Fibroblast of peridontal ligament (primary cell): Measurements from ENCODE around the gene MAPK7.
"Not testable (repeated sequence)": the region's sequence is repeated elsewhere in the genome, so short reads cannot be mapped to it uniquely, and the experiment has no call there.

Experiments used
- DNase-seq: peaks from one replicate; pipeline ENCODE4 v3.0.0-alpha.2; 2010; ENCODE audit errors: extremely low read depth

The MAPK7 gene

GRCh38 chr17:19343256-19343630 is 35.1 kb upstream of the MAPK7 start:
- no peak for DNase-seq

DNA sequence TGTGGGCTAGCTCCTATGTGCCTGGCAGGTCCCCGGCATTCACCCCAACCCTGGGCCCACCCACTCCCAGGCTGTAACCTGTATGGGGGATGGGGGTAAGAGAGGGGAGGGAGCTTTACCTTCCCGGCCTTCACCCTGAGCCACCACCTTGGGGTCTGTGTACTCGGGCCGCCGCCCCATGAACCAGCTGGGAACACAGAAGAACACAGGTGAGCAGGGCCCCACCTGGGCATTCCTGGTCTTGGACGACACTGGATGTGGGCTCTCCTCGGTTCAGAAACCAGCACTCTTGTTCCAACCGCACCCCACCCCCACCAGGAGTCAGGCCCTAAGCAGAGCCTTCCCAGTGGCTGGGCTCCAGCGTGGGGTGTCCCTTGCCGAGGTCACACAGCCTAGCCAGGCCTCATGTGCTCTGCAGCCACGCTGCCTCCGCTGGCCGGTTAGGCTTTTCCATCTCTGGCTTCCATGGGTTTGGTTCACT is 34.6 kb upstream of the MAPK7 start:
- no peak for DNase-seq

DNA sequence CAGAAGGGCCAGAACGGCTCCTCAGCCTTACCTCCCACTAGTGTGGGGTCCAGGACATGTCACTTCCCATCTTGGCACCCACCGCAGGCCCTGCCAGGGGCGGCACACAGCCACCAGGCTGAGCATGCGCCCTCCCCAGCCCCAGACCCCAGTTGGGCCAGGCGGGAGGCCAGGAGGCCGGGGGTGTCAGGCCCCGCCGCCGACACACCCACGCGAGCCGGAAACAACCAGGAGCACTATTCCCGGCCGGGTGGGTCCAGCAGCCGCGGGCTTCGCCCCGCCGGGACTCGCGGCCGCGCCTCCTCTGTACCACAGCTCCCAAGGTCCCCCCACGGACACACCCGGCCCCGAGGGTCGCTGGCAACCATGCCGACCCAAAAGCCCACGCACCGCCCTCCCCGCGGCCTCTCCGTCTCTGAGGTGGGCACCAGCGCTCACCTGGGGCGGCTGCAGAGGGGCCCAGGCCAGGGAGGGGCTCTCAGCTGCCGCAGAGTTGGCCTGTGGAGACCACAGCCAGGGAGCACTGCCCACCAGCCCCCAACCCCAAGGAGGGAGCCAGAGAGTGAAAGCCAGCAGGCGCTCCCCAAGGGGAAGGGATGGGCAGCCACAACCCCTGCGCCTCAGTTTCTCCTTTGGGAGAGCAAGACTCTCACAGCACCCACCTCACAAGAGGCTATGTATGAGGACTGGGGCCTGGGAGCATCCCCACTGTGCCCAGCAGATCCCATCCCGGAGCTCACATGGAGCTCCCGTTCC is 33.8 kb upstream of the MAPK7 start:
- DNase-seq = no peak

GRCh38 chr17:19345067-19345460 is 33.2 kb upstream of the MAPK7 start:
- DNase-seq = no peak

GRCh38 chr17:19345486-19346350 is 32.6 kb upstream of the MAPK7 start:
- no peak for DNase-seq

DNA sequence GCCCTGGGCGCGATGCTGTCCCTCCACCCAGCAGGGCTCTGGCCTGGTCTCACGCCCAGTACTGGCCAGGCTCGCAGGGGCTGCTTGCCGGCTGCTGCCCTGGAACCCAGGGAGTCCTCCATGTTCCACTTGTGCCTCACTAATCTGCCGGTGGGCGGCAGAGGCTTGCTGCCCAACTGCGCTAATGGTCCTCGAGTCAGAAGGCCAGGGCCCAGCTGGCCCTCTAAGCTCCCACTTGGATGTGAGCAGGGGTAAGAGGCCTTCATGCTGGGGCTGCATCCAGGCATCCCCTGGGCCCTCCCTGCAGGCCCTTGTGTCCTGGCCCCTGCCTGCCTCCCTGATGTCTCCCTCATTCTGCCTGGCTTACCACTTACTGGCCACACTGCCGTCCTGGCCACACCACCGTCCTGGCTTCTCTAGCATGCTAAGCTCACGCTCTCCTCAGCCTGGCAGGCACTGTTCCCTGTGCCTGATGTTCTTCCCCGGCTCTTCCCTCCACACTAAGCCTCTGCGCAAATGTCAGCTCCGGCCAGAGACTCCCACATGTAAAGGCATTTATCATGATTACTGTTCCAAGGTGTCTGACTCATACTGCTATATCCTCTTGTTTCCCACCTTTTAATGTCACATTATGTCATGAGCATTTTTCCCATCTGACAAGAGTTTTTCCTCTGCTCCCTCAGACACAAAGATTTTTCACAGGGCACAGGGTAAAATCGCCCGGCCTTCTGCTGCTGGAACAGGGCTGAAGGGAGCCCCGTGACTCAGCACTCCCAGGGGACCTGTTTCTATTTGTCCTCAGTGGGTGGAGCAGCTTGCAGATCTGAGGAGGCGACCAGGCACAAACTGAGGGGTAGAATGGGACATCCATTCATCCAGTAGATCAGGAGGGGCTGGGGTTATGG is 31.7 kb upstream of the MAPK7 start:
- peak; percentile 72 for DNase-seq

- no peak for DNase-seq
Measured at GRCh38 chr17:19347323-19348080, 30.8 kb upstream of the MAPK7 start.

DNA sequence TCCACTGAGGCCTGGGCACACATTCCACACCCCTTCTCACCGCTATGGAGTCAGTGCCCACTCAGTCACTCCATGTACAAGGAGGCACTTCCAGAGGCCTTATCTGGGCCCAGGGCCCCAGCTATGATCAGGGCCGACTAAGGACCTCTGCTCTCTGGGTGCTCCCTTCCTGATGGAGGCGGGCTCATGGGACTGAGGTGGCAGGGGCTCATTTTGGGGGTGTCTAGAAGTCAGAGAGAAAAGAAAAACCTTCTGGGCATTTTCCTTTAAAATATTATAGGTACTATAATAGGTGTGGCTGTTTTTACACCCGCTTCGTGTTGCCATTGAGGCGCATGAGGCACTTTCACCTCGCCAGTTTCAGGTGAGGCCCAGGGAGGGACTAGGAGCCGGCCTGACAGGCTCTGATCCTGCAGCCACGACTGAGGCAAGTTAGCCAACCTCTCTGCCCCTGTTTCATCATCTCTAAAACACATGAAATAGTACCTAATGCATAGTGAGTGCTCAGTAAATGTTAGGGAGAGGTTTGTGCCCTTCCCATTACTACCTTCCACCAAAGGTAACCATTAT is 30.1 kb upstream of the MAPK7 start:
- no peak for DNase-seq

- DNase-seq = no peak
Measured at GRCh38 chr17:19348806-19349205, 29.5 kb upstream of the MAPK7 start.

DNA sequence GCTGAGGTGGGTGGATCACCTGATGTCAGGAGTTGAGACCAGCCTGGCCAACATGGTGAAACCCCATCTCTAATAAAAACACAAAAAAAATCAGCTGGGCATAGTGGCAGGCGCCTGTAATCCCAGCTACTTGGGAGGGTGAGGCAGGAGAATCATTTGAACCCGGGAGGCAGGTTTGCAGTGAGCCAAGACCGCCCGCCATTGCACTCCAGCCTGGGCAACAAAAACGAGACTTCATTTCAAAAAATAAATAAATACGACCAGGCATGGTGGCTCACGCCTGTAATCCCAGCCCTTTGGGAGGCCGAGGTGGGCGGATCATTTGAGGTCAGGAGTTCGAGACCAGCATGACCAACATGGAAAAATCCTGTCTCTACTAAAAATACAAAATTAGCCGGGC is 24.9 kb upstream of the MAPK7 start:
- not testable (repeated sequence) for DNase-seq

DNA sequence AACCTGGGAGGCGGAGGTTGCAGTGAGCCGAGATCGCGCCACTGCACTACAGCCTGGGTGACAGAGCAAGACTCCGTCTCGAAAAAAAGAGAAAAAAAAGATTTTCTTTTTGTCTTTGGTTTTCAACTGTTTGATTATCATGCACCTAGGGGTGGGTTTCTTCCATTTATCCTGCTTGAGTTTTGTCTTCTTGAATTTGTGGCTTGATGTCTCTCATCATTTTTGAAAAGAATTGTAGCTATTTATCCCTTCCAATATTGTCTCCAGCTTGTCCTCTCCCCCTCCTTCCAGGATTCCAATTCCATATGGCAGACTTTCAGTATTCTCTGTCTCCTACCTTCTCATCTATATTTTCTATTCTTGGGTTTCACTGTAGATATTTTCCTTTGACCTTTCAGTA is 23.6 kb upstream of the MAPK7 start:
- no peak for DNase-seq

DNA sequence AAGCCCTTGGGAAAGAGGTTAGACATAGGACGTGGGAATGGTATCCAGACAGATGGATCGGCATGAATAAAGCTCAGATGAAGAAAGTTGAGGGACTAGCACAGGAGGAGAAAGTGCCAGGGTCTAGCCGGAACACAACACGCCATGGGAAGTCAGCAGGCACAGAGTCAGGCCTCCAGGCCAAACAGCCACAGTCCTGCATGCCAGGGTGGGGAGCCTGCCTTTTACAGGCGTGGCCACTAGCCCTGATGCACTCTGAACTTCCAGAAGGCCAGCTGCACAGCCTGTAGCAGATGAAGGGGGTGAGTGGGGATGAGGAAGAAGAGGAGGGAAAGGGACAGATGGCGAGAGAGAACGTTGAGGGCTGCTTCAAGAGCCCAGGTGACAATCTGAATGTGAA is 20.9 kb upstream of the MAPK7 start:
- DNase-seq = no peak

DNA sequence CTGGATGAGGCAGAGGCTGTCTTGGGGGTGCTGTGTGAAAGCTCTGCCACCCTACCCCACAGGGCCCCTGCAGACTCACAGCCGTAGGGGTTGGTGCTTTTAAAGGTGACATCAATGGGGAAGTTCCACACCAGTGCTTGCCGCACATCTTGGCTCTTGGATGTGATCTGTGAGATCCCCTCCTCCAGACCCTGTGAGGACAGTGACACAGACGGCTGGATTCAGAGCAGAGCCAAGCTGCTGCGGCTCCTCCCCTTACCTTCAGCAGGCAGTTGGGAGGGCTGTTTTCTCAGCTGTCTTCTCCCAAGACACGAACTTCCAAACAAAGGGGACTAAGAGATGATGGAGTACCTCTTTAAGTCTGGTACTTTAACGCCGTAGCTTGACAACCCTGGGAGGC is 20.5 kb upstream of the MAPK7 start:
- no peak for DNase-seq

GRCh38 chr17:19359151-19359550 is 19.1 kb upstream of the MAPK7 start:
- no peak for DNase-seq

DNA sequence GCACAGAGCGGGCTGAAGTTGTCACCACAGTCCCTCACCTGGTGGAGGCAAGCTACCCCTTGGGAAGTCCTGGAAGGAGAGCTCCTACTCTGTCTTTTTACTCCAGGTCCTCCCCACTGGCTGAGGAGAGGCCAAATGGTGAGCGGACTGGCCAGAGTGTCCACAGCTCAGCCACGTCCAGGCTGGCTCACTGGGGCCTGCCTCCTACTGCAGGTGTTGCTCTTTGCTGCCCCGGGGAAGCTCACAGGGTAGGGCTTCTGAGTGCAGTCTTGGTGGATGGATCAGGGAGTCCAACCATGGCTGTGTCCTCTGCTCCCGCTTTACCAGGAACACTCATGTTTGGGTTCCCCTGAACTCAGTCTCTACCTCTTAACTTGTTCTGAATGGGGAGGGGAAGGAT is 18.4 kb upstream of the MAPK7 start:
- no peak for DNase-seq

DNA sequence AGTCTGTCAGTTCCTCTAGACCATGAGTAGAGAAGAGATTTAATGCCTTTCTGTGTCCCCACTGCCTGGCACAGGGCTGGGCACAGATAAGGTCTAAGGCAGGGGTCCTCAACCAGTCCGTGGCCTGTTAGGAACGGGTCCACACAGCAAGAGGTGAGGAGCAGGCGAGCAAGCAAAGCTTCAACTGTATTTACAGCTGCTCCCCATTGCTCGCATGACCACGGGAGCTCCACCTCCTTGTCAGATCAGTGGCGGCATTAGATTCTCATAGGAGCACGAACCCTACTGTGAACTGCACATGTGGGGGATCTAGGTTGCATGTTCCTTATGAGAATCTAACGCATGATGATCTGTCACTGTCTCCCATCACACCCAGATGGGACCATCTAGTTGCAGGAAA is 17.5 kb upstream of the MAPK7 start:
- DNase-seq = no peak

GRCh38 chr17:19361326-19361725 is 17.0 kb upstream of the MAPK7 start:
- no peak for DNase-seq

- DNase-seq = no peak
Measured at GRCh38 chr17:19361944-19362276, 16.4 kb upstream of the MAPK7 start.

GRCh38 chr17:19362277-19363113 is 15.8 kb upstream of the MAPK7 start, which contains the start of gene B9D1:
TSS of gene B9D1 (minus strand) at chr17:19362723. CDS start at chr17:19362569, 154 bp downstream.
- peak; percentile 92 for DNase-seq

GRCh38 chr17:19363114-19363438 is 15.2 kb upstream of the MAPK7 start:
- DNase-seq = no peak
